T-helper 17 cell (primary cell): ENCODE data around the gene SPNS2. TPM values are rescaled to one million over a fixed set of nuclear protein-coding genes. Genes with fewer than 3 reads are reported as not detected.

Experiments used
- ATAC-seq: fragments of 150-1000 bp; cut with Tn5 transposase; 2 replicates; pipeline ENCODE4 v1.10.0; 2021; ENCODE audit warnings: mild to moderate bottlenecking, moderate library complexity
- DNase-seq, 3 donors: peaks; one replicate each; pipeline versions ENCODE4 v3.0.0 to v3.0.0-alpha.2; 2020 to 2021
- H3K9me3 ChIP-seq: one replicate; pipeline ENCODE4 v1.7.0; 2013; ENCODE audit warnings: low read length, mild to moderate bottlenecking; ENCODE audit not compliant: control insufficient read depth, poor library complexity, severe bottlenecking
- H3K27ac Mint-ChIP-seq: one replicate; pipeline ENCODE4 v1.8.0; 2022; ENCODE audit warnings: mild to moderate bottlenecking, moderate library complexity, mixed read lengths
- H3K27me3 Mint-ChIP-seq: one replicate; pipeline ENCODE4 v1.8.0; 2022; ENCODE audit warnings: mixed read lengths
- H3K36me3 Mint-ChIP-seq: one replicate; pipeline ENCODE4 v1.8.0; 2022; ENCODE audit warnings: low read depth, mixed read lengths
- H3K4me1 Mint-ChIP-seq: one replicate; pipeline ENCODE4 v1.8.0; 2022; ENCODE audit warnings: mild to moderate bottlenecking, mixed read lengths
- H3K4me3 Mint-ChIP-seq: one replicate; pipeline ENCODE4 v1.8.0; 2022; ENCODE audit warnings: mild to moderate bottlenecking, moderate library complexity, mixed read lengths
- total RNA-seq, 4 donors: library from RNA in 2 of 4; stranded (reverse) in 2 of 4; gene quantifications; one replicate each; pipeline ENCODE4 v1.2.3 and lab custom pipeline; 2022 to 2026

Gene SPNS2
- total RNA-seq, 2 donors from 2014 or later, result 0.22 to 0.73 TPM

DNA sequence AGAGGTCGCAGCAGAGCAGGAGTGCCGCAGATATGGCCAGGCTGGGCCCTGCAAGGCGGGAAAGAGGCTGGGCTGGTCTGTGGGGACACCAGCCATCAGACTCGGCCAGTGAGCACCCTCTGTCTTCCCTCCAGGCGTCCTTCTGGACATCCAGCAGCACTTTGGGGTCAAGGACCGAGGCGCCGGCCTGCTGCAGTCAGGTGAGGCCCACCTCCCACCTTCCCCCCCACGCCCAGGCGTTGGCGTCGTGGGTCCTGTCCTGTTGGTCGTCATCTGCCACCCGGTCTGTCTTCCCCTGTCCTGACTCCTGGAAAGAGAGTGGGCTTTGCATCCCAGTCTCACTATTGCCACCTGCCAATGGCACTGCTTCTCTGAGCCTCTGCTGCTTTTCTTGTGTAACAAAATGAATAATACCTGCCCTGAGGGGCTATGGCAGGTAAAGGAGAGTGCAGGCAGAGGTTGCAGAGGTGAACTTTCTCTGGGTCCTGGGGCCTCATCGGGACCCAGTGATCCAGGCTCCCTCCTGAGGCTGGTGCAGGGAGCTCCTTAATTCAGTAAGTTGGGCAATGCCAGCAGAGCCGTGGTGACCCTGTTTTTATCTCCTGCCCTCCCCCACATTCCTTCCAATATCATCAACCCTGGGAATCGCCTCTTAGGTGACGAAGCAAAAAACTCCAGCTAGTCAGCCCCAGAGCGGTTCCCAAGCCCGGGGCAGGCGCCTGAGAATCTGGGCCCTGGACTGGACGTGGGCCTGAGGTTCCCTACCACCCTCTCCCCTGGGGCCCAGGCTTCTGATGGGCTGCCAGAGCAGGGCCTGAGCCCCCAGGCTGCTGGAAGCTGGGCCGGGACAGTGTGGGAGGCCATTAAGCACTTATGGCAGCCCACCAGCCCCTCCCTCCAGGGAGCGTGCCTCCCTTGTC is 14.7 kb downstream of the SPNS2 start:
- H3K4me1 Mint-ChIP-seq, result peaks cover 13% of the 10 kb centered on the region
- no peaks in the 10 kb centered on the region for H3K27me3 Mint-ChIP-seq
- no peak overlapping the region for H3K27ac Mint-ChIP-seq
- H3K4me3 Mint-ChIP-seq, result no peak overlapping the region
- ATAC-seq (no peak), DNase-seq (no peak)
- H3K36me3 Mint-ChIP-seq, result peaks cover 2% of the 10 kb centered on the region
- H3K9me3 ChIP-seq, result no peaks in the 10 kb centered on the region

DNA sequence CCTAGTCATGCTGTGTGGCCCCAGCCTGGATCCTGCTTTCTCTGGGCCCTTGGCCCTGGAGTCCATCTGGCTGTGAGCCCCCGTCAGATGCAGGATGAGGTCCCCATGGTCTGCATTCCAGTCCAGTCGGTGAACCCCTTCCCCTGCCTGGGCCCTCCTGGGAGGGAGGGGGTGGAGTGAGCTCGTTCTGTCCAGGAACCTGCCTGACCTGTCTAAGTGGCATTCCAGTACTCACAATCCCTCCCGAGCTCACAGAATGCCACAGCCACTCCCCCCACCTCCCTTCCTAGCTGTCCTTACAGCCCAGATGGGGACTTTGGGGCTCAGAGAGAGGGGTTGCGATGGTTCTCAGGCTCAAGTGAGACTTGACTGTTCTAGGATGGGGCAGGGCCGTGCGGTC is 15.5 kb downstream of the SPNS2 start:
- Mint-ChIP-seq H3K4me1 (peaks cover 8% of the 10 kb centered on the region), H3K4me3 (no peak overlapping the region), H3K36me3 (peaks cover 2% of the 10 kb centered on the region), H3K27ac (no peak overlapping the region), H3K27me3 (no peaks in the 10 kb centered on the region)
- H3K9me3 ChIP-seq, result no peaks in the 10 kb centered on the region
- ATAC-seq (no peak), DNase-seq (no peak)

DNA sequence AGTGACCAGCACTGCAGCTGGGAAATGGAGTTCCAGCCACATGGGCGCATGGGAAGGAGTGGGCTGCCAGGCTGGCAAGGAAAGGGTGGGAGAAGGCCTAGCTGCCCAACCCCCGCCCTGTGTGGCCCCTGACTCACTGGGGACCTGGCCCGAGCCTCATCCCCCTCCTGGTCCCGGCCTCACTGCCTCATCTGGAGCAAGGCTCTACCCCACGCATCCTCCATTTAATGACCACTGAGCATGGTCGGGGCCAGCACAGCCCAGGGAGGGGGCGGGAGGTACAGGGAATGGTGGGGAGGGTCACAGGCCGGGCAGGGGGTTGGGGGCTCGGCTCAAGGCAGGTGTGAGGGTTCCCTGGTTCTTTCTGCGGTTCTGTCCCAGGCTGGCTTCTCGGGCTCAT is 16.1 kb downstream of the SPNS2 start:
- peaks cover 2% of the 10 kb centered on the region for H3K4me1 Mint-ChIP-seq
- DNase-seq, result no peak
- H3K27ac Mint-ChIP-seq, result no peak overlapping the region
- H3K4me3 Mint-ChIP-seq, result no peak overlapping the region
- no peaks in the 10 kb centered on the region for H3K9me3 ChIP-seq
- peaks cover 2% of the 10 kb centered on the region for H3K36me3 Mint-ChIP-seq
- H3K27me3 Mint-ChIP-seq, result no peaks in the 10 kb centered on the region
- no peak for ATAC-seq

DNA sequence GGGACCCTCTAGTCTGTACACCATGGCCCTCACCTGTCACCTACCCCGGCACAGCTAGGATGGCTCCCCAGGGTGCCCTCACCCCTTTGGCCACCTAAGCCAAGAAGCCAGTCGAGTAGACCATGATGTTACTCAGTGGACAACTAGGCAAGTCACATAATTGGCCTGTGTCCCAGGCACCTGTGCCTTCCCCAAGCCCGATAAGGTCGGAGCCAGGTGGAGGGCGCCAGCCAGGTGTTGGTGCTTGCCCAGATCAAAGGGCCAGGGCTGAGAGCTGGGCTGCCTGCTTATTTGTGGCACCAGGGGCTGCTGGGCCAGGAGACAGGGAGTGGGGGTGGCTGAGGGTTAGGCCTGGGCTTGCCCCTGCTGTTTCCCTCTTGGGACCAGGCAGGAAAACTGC is 16.8 kb downstream of the SPNS2 start:
- no peak overlapping the region for H3K27ac Mint-ChIP-seq
- no peak overlapping the region for H3K4me3 Mint-ChIP-seq
- H3K4me1 Mint-ChIP-seq, result no peaks in the 10 kb centered on the region
- peaks cover 2% of the 10 kb centered on the region for H3K36me3 Mint-ChIP-seq
- ATAC-seq (no peak), DNase-seq (no peak)
- no peaks in the 10 kb centered on the region for H3K27me3 Mint-ChIP-seq
- no peaks in the 10 kb centered on the region for H3K9me3 ChIP-seq

DNA sequence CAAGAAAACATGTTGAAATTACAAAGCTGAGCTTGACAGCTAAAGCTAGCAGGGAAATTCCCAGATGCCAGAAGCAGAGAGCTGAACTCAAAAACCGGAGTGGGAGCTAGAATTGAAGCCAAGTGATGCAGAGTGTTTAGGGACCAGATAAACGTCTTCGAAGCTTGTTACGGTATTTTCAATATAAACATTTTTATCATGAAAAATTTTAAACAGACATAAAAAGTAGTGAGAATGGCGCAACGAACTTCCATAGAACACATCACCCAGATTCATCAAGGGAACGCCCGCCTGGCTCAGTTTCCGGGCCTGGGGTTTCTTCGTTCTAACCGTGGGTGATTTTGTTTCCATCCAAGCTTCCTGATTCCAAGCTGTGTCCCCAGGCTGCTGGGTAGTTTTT is 18.1 kb downstream of the SPNS2 start:
- Mint-ChIP-seq H3K36me3 (peaks cover 2% of the 10 kb centered on the region), H3K27me3 (no peaks in the 10 kb centered on the region), H3K4me3 (no peak overlapping the region), H3K4me1 (no peaks in the 10 kb centered on the region), H3K27ac (no peak overlapping the region)
- no peaks in the 10 kb centered on the region for H3K9me3 ChIP-seq
- no peak for DNase-seq
- ATAC-seq, result no peak

DNA sequence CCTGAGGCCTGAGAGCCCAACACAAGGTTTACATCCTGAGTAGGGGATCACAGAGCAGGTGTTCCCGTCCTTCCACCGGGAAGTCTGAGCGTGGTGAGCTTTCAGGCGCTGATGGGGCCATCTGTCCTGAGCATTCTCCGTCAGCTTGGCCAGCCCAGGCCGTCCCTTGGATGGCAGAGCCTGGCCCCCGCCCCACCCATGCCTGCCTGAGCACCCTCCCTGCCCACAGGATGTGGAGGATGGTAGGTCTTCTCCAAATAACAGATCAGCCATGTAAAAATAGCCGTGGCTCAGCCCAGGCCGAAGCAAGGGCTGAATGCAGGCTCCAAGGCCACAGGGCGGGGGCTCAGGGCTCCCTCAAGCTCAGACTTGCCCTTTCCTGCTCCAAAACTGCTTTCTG is 20.2 kb downstream of the SPNS2 start:
- DNase-seq (no peak), ATAC-seq (no peak)
- Mint-ChIP-seq H3K36me3 (peaks cover 2% of the 10 kb centered on the region), H3K27me3 (peaks cover 4% of the 10 kb centered on the region), H3K4me1 (no peaks in the 10 kb centered on the region), H3K27ac (no peak overlapping the region), H3K4me3 (no peak overlapping the region)
- no peaks in the 10 kb centered on the region for H3K9me3 ChIP-seq

DNA sequence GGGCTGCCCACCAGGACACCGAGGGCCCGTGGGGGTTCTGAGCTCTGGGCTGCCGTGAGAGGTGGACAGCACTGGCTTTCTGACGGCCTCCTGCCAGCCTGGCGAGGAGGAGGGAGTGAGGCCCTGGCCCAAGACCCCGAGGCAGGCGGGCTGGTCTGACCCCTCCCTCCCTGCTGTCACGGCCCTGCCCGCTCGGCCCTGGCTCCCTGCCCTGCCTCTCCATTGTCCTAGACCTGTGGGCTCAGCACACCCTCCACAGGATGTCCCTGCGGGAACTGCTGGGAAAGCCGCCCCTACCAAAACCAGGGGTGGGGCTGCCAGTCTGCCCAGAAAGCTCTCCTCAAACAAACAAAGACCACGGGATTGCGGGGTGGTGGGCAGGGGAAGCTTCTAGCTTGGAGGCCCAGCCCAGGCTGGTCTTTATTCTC is 20.7 kb downstream of the SPNS2 start:
- Mint-ChIP-seq H3K36me3 (peaks cover 2% of the 10 kb centered on the region), H3K27ac (no peak overlapping the region), H3K4me1 (no peaks in the 10 kb centered on the region), H3K4me3 (no peak overlapping the region), H3K27me3 (peaks cover 4% of the 10 kb centered on the region)
- no peaks in the 10 kb centered on the region for H3K9me3 ChIP-seq
- ATAC-seq (no peak), DNase-seq (no peak)

DNA sequence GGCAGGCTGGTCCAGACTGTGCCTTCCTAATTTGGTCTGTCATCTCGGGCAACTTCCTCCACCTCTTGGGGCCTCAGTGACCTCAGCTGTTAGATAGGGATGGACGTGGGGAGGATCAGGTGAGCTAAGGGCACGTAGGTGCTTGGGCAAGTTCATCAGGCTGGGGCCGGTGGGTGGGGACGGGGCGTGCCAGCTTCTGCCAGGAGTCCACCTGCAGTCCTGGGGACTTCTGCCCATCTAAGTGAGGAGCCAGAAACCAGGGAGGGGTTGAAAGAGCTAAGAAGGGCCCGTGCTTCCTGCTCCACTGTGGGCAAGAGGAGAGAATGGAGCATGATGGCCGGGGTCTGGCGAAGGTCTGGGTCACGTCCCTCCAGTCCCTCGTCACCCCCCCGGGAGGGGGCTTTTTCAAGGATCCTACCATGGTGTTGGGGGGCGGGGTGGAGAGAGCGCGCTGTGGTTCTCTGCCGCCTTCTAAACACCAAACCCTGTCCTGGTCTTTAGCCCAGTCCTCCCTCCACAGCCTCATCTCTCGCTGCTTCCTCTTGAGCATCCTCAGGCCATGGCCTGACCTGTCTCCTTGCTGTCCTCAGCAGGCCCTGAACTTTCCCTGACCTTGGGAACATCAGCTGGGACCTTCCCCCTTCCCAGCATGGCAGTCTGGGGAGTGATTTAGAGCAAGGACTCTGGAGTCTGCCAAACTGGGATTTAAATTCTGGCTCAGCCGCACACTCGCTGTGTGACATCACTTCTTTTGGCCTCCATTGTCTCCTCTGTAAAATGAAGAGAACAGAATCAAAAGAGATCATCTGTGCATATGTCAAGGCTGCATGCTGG is 21.6 kb downstream of the SPNS2 start:
- no peaks in the 10 kb centered on the region for H3K9me3 ChIP-seq
- no peaks in the 10 kb centered on the region for H3K4me1 Mint-ChIP-seq
- no peak overlapping the region for H3K27ac Mint-ChIP-seq
- peaks cover 2% of the 10 kb centered on the region for H3K36me3 Mint-ChIP-seq
- DNase-seq (no peak), ATAC-seq (no peak)
- no peak overlapping the region for H3K4me3 Mint-ChIP-seq
- peaks cover 4% of the 10 kb centered on the region for H3K27me3 Mint-ChIP-seq

DNA sequence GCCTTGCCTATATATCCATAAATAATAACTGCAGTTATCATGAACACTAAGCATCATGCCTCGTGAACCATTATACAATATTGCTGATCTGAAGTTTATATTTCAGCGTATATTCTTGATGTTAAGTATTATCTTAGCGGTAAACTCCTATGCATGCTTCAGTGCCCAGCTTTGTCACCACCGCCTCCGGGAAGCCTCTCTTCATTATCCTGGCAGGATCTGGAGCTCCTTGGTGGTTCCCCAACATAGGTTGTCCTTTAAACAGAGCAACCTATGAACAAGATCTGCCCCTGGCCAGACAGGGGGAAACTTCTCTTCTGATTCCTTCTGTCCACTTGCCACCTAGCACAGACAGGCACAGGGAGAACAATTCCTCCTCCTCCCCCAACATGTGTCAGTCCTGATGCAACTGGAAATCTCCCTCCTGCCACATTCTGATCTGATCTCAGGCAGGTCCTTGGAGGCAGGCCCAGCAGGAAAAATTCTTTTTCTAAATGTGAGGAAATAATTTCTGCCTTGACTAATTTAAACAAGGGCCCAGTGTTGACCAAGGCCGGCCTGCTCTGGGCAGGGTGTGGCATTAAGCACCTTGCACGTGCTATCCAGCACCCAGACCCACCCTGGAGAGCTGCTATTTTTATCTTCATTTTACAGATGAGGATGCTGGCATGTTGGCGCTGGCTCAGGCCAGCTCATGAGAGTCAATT is 22.4 kb downstream of the SPNS2 start:
- Mint-ChIP-seq H3K4me3 (no peak overlapping the region), H3K27ac (no peak overlapping the region), H3K4me1 (no peaks in the 10 kb centered on the region), H3K27me3 (peaks cover 4% of the 10 kb centered on the region), H3K36me3 (peaks cover 2% of the 10 kb centered on the region)
- DNase-seq (no peak), ATAC-seq (no peak)
- no peaks in the 10 kb centered on the region for H3K9me3 ChIP-seq

DNA sequence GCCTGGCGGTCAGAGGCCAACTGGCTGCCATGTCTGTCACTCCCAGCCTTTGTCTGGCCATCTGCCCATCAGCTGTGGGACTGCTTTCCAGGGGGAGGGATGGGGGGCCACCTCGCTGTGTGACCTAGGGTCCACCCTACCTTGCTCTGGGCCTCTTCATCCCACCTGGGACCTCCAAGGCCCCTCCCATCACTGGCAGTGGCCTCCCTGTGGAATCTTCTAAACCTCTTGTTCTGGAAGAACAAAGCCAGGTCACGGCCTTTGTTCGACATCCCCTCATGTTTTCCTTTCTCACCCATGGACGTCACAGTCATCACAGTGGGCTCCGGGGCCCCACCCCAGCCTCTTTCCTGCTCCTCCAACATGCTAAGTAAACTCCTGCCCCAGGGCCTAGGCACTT is 24.0 kb downstream of the SPNS2 start:
- H3K4me1 Mint-ChIP-seq, result peaks cover 3% of the 10 kb centered on the region
- no peak overlapping the region for H3K27ac Mint-ChIP-seq
- H3K4me3 Mint-ChIP-seq, result no peak overlapping the region
- H3K36me3 Mint-ChIP-seq, result peaks cover 2% of the 10 kb centered on the region
- H3K27me3 Mint-ChIP-seq, result peaks cover 4% of the 10 kb centered on the region
- no peak for ATAC-seq
- no peak for DNase-seq
- no peaks in the 10 kb centered on the region for H3K9me3 ChIP-seq

DNA sequence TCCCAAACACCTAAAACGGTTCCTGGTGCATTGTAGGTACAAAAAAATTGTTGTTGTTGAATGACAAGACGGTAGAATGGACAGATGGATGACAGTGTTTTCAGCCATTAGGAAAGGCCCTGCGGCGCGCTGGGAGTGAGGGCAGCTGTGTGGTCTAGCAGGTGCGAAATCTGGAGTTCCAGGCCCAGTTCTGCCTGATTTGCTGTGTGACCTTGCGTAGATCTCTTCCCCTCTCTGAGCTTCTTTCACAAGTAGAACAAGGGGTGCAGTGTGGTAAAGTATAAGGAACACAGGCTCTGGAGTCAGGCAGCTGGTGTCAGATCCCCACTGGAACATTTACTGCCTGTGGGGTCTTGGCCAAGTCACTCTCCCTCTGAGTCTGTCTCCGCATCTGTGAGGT is 25.3 kb downstream of the SPNS2 start:
- Mint-ChIP-seq H3K36me3 (no peaks in the 10 kb centered on the region), H3K4me1 (peaks cover 3% of the 10 kb centered on the region), H3K4me3 (no peak overlapping the region), H3K27me3 (peaks cover 4% of the 10 kb centered on the region), H3K27ac (no peak overlapping the region)
- no peaks in the 10 kb centered on the region for H3K9me3 ChIP-seq
- DNase-seq, result no peak
- no peak for ATAC-seq

DNA sequence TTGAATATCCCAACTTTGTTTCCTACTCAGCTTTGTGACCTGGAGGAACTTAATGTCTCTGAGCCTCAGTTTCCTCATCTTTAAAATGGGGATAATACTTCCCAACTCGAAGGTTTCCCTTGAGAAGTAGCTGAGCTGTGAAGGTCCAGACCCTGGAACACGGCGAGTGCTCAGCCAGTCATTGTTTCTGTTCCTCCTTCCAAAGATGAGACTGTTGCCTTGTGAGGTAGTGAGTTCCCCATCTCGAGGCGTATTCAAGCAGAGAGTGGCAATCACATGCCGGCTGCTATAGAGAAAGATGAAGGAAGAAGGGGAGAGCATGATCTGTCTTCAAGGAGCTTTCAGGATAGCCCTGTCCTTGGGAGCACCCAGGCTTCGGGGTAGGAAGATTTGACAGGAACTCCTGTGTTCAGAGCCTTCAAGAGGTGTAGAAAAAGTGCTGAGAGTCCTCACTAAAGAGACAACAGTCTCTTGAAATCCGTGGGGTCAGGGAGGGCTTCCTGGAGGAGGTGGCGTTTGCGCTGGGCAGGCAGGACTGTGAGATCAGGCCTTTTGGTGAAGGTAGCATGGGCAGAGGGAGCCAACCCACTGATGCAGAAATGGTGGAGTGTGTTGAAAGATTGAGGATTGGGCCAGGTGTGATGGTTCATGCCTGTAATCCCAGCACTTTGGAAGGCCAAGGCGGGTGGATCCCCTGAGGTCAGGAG is 27.2 kb downstream of the SPNS2 start:
- H3K36me3 Mint-ChIP-seq, result no peaks in the 10 kb centered on the region
- DNase-seq, result no peak
- peaks cover 5% of the 10 kb centered on the region for H3K4me1 Mint-ChIP-seq
- H3K4me3 Mint-ChIP-seq, result no peak overlapping the region
- no peaks in the 10 kb centered on the region for H3K9me3 ChIP-seq
- H3K27ac Mint-ChIP-seq, result no peak overlapping the region
- ATAC-seq, result no peak
- peaks cover 4% of the 10 kb centered on the region for H3K27me3 Mint-ChIP-seq

DNA sequence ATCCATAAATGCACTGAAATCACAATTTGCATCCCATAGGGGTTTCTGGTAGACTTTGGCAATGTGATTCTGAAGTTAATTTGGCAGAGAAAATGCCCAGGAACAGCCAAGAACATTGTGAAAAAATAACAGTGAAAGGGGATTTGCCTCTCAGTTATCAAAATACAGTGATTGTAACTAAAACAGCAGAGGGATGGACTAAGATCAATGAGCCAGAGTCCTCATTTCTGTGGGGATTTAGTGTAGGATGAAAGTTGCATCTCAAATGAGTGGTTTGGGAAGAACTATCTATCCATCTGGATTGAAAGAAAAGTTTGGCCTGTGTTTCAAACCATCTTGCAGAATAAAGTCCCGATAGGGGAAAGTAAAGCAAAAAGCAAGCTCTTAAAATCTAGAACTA is 28.5 kb downstream of the SPNS2 start:
- Mint-ChIP-seq H3K4me3 (no peak overlapping the region), H3K27ac (no peak overlapping the region), H3K4me1 (peaks cover 8% of the 10 kb centered on the region), H3K27me3 (peaks cover 9% of the 10 kb centered on the region), H3K36me3 (peaks cover 3% of the 10 kb centered on the region)
- DNase-seq (no peak), ATAC-seq (no peak)
- no peaks in the 10 kb centered on the region for H3K9me3 ChIP-seq
